HG03442 (cell line): ENCODE data around the gene PEAK3.

Experiments used
- ATAC-seq: cut with Tn5 transposase; IDR thresholded peaks from one replicate; pipeline ENCODE4 v1.9.1; 2021; ENCODE audit warnings: mild to moderate bottlenecking, moderate library complexity; ENCODE audit not compliant: unreplicated experiment

Gene PEAK3

GRCh38 chr19:2252055-2252796 lies 29.7 kb downstream of the PEAK3 start:
- ATAC-seq: no peak

GRCh38 chr19:2251106-2252054 lies 30.6 kb downstream of the PEAK3 start:
- ATAC-seq: no peak

DNA sequence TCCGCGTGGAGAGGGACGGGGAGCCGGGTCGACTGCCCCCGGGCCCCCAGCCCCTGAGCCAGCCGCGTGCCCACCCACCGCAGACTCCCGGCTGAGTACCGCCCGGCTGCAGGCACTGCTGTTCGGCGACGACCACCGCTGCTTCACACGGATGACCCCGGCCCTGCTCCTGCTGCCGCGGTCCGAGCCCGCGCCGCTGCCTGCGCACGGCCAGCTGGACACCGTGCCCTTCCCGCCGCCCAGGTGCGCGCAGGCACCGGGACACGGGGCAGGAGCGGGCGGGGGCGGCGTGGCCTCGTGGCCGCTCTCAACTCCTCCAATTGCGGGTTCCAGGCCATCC lies 31.2 kb downstream of the PEAK3 start:
- ATAC-seq: no peak

DNA sequence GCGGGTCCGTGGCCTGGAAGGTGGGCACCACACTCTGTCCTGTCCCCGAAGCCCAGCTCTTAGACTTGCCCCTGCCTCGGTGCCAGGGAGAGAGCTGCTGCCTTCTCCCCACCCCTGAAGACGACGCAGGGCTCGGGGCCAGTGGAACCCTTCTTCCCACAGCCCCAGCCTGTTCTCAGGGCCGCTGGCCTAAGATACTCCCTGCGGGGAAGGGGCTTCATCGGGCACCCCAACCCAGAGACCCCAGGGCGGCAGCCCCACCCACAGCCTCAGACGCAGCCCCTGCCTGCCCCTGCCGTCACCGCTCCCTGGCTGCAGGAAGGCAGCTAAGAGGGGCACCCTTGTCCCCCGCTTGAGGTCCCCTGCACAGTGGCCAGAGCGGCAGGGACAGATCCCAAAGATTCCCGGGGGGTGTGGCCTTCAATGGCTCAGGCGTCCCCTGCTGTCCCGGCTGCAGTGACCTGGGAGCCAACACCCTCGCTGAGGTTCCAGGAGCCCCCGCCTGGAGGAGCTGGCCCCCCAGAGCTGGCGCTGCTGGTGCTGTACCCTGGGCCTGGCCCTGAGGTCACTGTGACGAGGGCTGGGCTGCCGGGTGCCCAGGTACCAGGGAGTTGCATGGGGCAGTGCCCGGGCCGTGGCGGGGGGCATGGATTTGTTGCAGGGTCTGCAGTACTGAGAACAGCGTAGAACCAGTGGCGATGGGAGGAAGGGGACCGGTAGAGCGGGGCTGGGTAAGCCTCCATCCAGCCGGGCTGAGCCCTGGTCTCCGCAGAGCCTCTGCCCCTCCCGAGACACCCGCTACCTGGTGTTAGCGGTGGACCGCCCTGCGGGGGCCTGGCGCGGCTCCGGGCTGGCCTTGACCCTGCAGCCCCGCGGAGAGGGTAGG lies 31.9 kb downstream of the PEAK3 start:
- ATAC-seq: no peak

DNA sequence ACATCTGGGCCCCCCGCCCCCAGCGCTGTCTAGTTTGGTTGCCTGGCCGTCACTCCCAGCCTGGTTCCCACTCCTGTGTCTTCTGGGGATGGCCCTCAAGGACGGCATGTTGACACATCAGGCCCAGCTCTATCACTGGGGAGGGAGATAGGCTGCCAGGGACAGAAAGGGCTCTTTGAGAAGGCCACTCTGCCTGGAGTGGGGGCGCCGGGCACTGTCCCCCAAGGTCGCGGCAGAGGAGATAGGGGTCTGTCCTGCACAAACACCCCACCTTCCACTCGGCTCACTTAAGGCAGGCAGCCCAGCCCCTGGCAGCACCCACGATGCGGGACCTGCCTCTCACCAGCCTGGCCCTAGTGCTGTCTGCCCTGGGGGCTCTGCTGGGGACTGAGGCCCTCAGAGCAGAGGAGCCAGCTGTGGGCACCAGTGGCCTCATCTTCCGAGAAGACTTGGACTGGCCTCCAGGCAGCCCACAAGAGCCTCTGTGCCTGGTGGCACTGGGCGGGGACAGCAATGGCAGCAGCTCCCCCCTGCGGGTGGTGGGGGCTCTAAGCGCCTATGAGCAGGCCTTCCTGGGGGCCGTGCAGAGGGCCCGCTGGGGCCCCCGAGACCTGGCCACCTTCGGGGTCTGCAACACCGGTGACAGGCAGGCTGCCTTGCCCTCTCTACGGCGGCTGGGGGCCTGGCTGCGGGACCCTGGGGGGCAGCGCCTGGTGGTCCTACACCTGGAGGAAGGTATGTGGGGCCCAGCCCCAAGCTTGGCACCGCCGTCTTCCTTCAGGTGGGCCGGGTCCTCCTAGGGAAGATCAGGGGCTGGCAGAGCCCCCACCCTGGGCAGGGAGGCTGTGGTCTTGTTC lies 32.7 kb downstream of the PEAK3 start, which contains the start of gene AMH:
AMH (plus strand) TSS at position 314 of the 857 bp plus-strand sequence; CDS start at position 324, 10 bp downstream.
- ATAC-seq: no peak

DNA sequence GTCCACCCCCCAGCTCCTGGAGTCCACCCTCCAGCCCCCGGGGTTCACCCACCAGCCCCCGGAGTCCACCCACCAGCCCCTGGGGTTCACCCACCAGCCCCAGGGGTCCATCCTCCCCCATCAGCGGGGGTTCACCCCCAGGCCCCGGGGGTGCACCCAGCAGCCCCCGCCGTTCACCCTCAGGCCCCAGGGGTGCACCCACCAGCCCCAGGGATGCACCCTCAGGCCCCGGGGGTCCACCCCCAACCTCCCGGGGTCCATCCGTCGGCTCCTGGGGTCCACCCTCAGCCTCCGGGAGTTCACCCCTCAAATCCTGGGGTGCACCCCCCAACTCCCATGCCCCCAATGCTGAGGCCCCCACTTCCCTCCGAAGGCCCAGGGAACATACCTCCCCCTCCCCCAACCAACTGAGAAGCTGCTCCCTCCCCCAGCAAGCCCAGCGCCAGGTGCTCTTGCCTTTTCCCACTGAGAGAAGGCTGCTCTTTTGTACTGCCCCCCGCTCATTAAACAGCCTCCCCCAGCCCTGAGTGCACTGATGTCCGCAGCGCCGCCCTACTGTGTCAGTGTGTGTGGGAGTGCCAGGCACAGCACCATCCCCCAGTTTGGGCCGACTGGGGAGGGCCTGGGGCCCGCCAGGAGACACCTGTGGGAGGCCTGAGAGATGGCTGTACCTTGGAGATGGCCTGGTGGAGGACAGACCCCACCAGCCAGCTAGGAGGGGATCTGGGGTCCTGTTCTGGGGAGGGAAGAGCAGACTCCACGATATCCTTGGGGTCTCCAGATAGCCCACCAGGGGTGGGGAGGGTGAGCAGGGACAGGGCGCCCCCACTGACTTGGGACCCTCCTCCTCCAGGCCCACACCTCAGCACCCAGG lies 33.6 kb downstream of the PEAK3 start:
- no peak for ATAC-seq

DNA sequence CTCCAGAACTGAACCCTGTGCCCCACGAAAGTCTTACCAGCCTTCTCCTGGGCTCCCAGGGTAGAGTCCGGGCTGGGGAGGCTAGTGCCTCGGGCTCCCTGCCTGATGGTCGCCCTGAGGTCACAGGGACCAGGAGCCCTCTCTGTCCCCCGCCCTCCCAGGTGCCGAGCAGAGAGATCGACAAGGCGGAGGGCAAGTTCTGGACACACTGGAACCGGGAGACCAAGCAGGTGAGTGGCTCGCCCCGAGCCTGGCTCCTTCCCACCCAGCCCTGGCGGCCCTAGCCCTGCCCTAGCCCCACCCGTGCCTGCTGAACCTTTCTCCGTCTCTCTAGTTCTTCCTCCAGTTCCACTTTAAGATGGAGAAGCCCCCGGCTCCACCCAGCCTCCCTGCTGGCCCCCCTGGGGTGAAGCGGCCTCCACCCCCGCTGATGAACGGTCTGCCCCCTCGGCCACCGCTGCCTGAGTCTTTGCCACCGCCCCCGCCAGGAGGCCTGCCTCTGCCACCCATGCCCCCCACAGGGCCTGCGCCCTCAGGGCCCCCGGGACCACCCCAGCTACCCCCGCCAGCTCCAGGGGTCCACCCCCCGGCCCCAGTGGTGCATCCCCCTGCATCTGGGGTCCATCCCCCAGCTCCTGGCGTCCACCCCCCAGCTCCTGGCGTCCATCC lies 34.4 kb downstream of the PEAK3 start:
- ATAC-seq: no peak

DNA sequence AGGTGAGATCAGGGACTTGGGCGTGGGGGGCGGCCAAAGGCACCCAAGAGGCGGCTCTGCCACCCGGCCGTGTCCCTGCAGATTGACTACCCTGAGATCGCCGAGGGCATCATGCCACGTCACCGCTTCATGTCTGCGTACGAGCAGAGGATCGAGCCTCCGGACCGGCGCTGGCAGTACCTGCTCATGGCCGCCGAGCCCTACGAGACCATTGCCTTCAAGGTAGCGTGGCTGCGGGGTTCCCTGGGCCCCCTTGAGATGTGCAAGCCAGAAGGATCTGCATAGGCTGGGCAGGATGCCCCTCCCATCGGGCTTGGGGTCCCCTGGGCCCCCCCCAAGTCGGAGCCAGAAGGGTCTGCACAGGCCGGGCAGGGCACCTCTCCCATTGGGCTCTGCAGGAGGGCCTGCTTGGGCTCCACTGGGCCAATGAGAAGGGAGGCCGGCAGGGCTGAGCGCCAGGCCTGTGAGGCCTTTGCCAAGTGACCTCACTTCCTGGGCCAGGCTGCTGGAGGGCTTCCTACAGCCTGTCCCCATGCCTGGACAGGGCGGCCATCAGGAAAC lies 35.1 kb downstream of the PEAK3 start:
- ATAC-seq: no peak

DNA sequence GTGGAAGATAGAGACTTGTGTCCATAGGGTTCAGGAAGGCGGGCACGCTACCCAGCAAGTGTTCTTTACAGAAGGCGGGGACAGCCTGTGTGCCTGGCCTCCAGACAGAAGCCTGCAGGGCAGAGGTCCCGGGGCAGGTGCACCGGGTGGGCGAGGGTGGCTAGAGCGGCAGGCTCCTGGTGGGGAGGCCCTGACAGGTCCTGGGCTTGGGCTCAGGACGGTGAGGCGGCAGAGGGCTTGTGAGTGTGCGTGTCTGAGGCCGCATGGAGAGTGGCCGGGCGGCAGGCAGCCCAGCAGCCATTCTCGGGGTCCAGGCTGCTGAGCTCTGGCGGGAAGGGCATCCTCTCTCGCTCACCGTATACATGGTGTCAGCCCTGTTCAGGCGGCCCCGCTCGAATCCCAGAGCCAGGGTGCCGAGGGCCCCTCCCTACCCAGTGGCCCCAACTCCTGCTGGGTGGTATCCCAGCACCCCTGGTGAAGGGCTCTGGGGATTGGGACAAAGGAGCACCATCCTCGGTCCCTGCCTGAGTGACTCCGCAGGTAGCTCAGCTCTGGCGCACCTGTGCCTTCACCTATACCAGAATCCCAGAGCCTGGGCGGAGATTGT lies 35.9 kb downstream of the PEAK3 start:
- no peak for ATAC-seq

GRCh38 chr19:2245273-2245672 lies 36.7 kb downstream of the PEAK3 start:
- ATAC-seq: no peak

DNA sequence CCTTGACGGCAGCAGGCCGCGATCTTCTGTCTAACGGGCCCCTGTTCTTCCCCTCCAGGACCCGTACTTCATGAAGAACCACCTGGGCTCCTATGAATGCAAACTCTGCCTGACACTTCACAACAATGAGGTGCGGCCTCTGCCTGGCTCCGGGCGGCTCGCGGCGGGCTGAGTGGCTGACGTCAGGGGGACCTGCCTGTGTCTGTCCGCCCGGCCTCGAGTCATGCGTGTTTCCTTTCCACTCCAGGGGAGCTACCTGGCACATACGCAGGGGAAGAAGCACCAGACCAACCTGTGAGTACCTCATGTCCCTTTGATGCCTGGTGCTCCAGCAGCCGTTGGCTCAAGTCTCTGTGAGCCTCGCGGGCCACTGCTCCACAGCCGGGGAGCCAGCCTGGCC lies 37.5 kb downstream of the PEAK3 start:
- no peak for ATAC-seq

GRCh38 chr19:2244125-2244411 lies 37.9 kb downstream of the PEAK3 start:
- ATAC-seq: no peak

DNA sequence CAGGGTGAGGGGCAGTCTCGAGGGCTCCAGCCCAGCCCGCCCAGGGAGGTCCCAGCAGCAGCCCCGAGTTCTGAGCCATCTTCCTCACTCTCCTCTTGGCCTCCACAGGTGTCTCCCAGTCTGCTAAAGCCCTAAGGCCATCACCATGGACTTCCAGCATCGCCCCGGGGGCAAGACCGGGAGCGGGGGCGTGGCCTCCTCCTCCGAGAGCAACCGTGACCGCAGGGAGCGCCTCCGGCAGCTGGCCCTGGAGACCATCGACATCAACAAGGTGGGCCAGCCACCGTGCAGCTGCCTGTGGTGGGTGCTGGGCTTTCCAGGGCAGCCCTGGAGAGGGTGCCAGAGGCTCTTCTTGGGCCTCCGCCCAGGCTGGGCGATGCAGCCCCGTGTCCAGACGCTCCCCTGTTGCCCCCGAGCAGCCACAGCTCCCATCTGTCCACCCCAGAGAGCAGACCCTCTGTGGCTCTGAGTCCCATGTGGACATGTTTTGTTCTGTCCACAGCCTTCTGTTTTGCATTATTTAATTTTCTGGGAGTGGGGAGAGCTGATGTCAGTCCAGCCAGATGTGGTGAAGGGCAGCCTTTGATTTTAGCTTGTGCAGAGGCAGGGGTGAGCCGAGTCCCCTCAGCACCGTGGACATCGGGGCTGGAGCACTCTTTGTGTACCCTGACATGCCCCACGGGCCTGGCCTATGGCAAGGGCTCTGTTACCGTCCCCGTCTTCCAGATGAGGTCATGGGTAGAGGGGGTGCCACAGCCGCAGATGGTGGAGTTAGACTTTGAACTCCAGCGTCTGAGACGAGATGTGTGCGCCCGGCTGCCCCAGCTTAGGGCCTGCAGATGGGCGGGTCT lies 38.5 kb downstream of the PEAK3 start:
- no peak for ATAC-seq

- no peak for ATAC-seq
Measured at GRCh38 chr19:2242816-2243215, 39.2 kb downstream of the PEAK3 start.

DNA sequence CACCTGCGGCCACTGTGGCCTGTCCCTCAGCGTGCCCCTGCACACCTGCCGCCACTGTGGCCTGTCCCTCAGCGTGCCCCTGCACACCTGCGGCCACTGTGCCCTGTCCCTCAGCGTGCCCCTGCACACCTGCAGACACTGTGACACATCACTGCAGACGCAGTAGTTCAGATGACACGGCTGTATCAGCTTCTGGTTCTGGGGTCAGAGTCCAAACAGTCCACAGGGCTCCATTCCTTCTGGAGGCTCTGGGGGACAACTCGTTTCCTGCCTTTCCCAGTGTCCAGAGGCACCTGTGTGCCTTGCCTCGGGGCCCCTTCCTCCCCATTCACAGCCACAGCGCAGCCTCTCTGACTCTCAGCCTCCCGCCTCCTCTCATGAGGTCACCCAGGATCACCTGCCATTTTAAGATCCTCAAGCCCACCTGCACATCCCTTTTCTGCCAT lies 39.9 kb downstream of the PEAK3 start:
- no peak for ATAC-seq

GRCh38 chr19:2240881-2241760 lies 40.9 kb downstream of the PEAK3 start:
- ATAC-seq: no peak
